Measurements from ENCODE around the gene XCL1. TPM values are rescaled to one million over a fixed set of nuclear protein-coding genes. Genes with fewer than 3 reads are reported as not detected.

The XCL1 gene
- total RNA-seq, 2 experiments from 2014 or later, result 309 to 321 TPM

GRCh38 chr1:168623831-168624230, 47.4 kb downstream of the XCL1 start:
- CTCF ChIA-PET, result interaction anchor here (1.0 kb wide), 1 partner anchor 20 kb away, joined by 5 read pairs; no protein-coding TSS in a partner anchor

GRCh38 chr1:168626326-168626725, 49.9 kb downstream of the XCL1 start:
- CTCF ChIA-PET, result no interaction called here
- POLR2A ChIA-PET, result no interaction called here

More at GRCh38 chr1:168623831-168624230, 47.4 kb downstream of the XCL1 start:
- POLR2A ChIA-PET, result interaction anchor here (0.5 kb wide), 1 partner anchor 106 kb away, joined by 7 read pairs; no protein-coding TSS in a partner anchor

GRCh38 chr1:168627370-168627769, 51.0 kb downstream of the XCL1 start:
- CTCF ChIA-PET, result no interaction called here
- POLR2A ChIA-PET, result no interaction called here

GRCh38 chr1:168628807-168629206, 52.4 kb downstream of the XCL1 start:
- POLR2A ChIA-PET, result no interaction called here
- CTCF ChIA-PET, result no interaction called here

- POLR2A ChIA-PET, result no interaction called here
- CTCF ChIA-PET, result no interaction called here
Observed at GRCh38 chr1:168629466-168629865, 53.1 kb downstream of the XCL1 start.

Other genes starting within 250 kb of the XCL1 start
- gene XCL2, start 32.6 kb upstream of the XCL1 start, total RNA-seq, result 100 to 1,000 TPM; 489 to 491 TPM
- gene DPT, start 152.6 kb downstream of the XCL1 start, total RNA-seq, result not detected